Amniotic stem cell (primary cell): ENCODE measurements around the gene CTSW.

Source experiments
- DNase-seq: peaks from one replicate; lab custom pipeline; 2025; lab: John Stamatoyannopoulos, UW

Gene CTSW

DNA sequence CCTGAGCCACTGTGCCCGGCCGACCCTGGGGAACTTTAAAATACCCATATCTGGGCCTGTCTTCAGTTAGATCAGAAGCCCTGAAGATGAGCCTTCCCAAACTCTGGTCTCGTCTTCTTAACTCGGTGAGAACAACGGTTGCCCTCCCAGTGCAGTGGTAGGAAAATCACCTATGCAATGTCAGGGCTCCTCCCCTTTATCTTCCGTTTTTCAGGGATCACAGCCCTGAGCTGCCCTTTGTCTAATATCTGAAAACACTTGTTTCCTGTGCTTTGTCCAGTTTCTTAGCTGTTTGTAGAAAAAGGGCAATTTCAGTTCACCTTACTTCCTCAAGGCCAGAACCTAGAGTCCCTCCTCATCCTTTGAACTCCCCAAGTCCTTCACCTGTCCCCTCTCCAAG is 49.0 kb downstream of the CTSW start:
- no peak for DNase-seq

DNA sequence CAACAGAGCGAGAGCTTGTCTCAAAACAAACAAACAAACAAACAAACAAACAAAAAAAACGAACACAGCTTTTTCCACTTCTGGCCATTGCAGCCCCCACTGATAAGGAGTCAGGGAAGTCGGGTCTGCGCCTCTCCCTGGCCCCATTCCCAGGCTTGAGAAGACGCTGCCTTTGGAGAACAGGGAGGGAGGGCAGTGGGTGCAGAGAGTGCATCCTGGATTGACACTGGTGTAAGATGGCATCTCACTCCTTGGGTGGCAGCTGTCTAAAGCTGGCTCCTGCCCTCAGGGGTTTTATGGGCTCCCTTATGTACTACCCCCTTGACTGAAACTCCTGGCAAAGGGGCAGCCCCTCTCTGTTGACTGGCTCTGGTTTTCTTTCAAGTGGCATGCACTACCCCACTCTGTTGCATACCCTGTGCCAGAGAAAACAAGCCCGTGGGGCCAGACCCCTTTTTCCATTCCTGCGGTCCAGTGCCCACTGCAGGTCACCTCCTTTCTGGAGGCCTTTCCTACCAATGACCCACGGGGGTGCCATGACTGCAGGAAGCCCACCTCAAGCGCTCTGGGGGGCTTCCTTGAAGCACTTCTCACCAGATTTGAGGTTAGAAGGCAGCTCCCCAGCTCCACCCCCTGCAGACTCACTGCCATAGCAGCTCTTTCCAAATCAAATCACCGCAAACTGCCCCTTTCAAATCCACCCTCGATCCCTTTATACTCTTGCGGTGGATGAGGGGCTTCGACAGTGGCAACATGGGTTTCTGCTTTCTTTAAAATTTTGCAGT is 52.3 kb downstream of the CTSW start:
- DNase-seq, result no peak

DNA sequence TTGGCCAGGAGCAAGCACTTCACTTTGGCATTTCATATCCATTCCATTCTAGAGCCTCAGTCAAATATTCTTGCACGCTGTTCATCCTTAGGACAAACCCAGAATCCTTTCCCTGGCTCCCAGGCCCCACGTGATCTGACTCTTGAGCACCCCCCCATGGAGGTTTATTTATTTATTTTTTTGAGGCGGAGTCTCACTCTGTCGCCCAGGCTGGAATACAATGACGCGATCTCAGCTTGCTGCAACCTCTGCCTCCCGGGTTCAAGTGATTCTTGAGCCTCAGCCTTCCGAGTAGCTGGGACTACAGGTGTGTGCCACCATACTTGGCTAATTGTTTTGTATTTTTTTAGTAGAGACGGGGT is 52.9 kb downstream of the CTSW start:
- DNase-seq, result no peak
